Esophagus muscularis mucosa (tissue), 4 donors: ENCODE results near the gene GRAMD2B. TPM values are rescaled to one million over a fixed set of nuclear protein-coding genes. Genes with fewer than 3 reads are reported as not detected.
A peak's percentile ranks its signal among the peaks of the same experiment; 100 is the strongest.
"Not testable (repeated sequence)": the region's sequence is repeated elsewhere in the genome, so short reads cannot be mapped to it uniquely, and the experiment has no call there.

Experiments used
- DNase-seq: peaks from one replicate; pipeline ENCODE4 v3.0.0-alpha.2; 2017; ENCODE audit errors: extremely low spot score
- H3K27ac ChIP-seq, 4 donors: fragments of 200-600 bp; sonication (generic); replicated peaks in 1 of 4; 1 replicate in 3 of 4; 2 replicates in 1 of 4; pipeline ENCODE4 v1.5.1; 2016 to 2019; ENCODE audit warnings: mild to moderate bottlenecking in 1 of 4
- H3K27me3 ChIP-seq, 4 donors: fragments of 200-600 bp; sonication (generic); one replicate each; pipeline versions ENCODE4 v1.5.1 to v1.6.0; 2016 to 2019
- H3K36me3 ChIP-seq, 4 donors: fragments of 200-600 bp; sonication (generic); one replicate each; pipeline ENCODE4 v1.5.1; 2016 to 2019
- H3K4me1 ChIP-seq, 4 donors: fragments of 200-600 bp; sonication (generic); one replicate each; pipeline ENCODE4 v1.5.1; 2016 to 2019
- H3K4me3 ChIP-seq, 4 donors: fragments of 200-600 bp; sonication (generic); 1 replicate in 2 of 4; 2 replicates in 2 of 4; pipeline ENCODE4 v1.5.1; 2016 to 2019; ENCODE audit warnings: mild to moderate bottlenecking in 4 of 4, moderate library complexity in 1 of 4
- H3K9me3 ChIP-seq, 4 donors: fragments of 200-600 bp; sonication (generic); 1 replicate in 3 of 4; 2 replicates in 1 of 4; pipeline ENCODE4 v1.5.1; 2016 to 2019
- EP300 ChIP-seq: sonication (generic); formaldehyde crosslinking; IDR thresholded peaks from one replicate; pipeline ENCODE4 v1.6.1; 2017; ENCODE audit warnings: antibody characterized with exemption
- POLR2A ChIP-seq: fragments of 450-650 bp; IDR thresholded peaks from one replicate; pipeline ENCODE4 v1.6.1; 2017; ENCODE audit warnings: antibody characterized with exemption, moderate library complexity, mild to moderate bottlenecking, low read depth
- POLR2AphosphoS5 ChIP-seq, 2 donors: sonication (generic); formaldehyde crosslinking; IDR thresholded peaks; one replicate each; pipeline ENCODE4 v1.6.1; 2017; ENCODE audit warnings: antibody characterized with exemption in 2 of 2
- WGBS: methylation state at CpG from one replicate; pipeline ENCODE4 v1.1.5; 2018; 5-methylcytosine and 5-hydroxymethylcytosine counted together
- intact Hi-C: fragments of 100-400 bp; cut with DNase I; formaldehyde crosslinking; loops from one replicate; pipeline ENCODE4 v1.15.1; 2023
- total RNA-seq, 4 donors: library from RNA; depleted of rRNA; stranded (reverse); fragments of >200 nt; gene quantifications; one replicate each; pipeline versions ENCODE4 v1.1.0 to v1.2.1, GENCODE V29; 2016
- TF ChIP-seq, protein P1 (sequence below), 3 experiments: fragments of 200-600 bp in 2 of 3; fragments of 450-650 bp in 1 of 3; sonication (generic) in 2 of 3; IDR thresholded peaks; one replicate each; pipeline ENCODE4 v1.5.1; 2017 to 2019; ENCODE audit warnings: antibody characterized with exemption in 3 of 3, mild to moderate bottlenecking in 2 of 3, moderate library complexity in 1 of 3

The GRAMD2B gene
- total RNA-seq, 4 donors from 2014 or later = 37.9 to 76.5 (median 49.4) TPM

DNA sequence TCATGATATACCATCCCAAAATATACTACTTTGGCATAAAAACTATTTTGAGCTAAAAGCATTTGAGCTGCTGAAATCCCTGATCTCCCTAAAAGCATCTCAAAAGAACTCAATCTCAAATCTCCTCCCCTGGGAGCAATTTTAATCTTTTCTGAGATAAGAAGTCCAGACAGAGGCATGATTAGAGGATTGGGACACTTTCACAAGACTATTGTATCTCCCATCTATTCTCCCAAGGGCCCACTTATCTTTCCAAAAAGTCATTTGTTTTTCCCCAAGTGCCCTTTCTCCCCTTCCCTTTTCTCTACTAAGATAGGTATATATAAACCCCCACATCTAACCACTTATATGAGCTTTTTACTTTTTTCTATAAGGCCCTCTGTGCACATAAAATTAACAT lies 92.1 kb downstream of the GRAMD2B start:
- Histone ChIP-seq H3K27me3 (no peaks in the 10 kb centered on the region), H3K27ac (no peak overlapping the region), H3K9me3 (no peaks in the 10 kb centered on the region), H3K4me1 (peaks cover 13 to 19% (median 17%) of the 10 kb centered on the region in 4 donors), H3K36me3 (no peaks in the 10 kb centered on the region), H3K4me3 (no peak overlapping the region)
- intact Hi-C loops = no loop called here
- TF ChIP-seq, protein P1, sequence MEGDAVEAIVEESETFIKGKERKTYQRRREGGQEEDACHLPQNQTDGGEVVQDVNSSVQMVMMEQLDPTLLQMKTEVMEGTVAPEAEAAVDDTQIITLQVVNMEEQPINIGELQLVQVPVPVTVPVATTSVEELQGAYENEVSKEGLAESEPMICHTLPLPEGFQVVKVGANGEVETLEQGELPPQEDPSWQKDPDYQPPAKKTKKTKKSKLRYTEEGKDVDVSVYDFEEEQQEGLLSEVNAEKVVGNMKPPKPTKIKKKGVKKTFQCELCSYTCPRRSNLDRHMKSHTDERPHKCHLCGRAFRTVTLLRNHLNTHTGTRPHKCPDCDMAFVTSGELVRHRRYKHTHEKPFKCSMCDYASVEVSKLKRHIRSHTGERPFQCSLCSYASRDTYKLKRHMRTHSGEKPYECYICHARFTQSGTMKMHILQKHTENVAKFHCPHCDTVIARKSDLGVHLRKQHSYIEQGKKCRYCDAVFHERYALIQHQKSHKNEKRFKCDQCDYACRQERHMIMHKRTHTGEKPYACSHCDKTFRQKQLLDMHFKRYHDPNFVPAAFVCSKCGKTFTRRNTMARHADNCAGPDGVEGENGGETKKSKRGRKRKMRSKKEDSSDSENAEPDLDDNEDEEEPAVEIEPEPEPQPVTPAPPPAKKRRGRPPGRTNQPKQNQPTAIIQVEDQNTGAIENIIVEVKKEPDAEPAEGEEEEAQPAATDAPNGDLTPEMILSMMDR (IDR thresholded peaks at IDR 0.05) = no peak
- no peak for TF ChIP-seq EP300
- TF ChIP-seq POLR2A = no peak
- no peak for TF ChIP-seq POLR2AphosphoS5 (IDR thresholded peaks at IDR 0.05)
- no peak for DNase-seq

DNA sequence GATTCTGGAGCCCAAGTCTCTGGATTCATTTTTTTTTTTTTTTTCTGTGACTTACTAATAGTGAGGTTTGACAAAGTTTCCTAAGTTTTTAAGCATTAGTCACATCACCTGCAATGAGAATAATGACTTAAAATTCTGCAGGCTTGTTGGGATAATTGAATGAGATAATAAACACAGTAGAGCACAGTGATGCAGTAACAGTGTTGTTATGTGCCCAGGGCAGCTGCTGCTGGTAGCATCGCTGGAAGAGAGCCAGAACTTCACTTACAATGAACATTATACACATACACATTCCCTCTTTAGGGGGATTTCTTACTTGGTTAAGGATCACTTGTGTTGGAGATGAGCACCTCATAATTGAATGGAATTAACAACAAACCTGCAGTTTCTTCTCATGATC lies 92.9 kb downstream of the GRAMD2B start:
- intact Hi-C loops = no loop called here
- no peak for DNase-seq
- H3K9me3 ChIP-seq = no peaks in the 10 kb centered on the region
- no peak overlapping the region for H3K27ac ChIP-seq
- H3K27me3 ChIP-seq = no peaks in the 10 kb centered on the region
- H3K36me3 ChIP-seq = no peaks in the 10 kb centered on the region
- TF ChIP-seq EP300 = no peak
- no peak for TF ChIP-seq POLR2AphosphoS5 (IDR thresholded peaks at IDR 0.05)
- no peak for TF ChIP-seq POLR2A
- TF ChIP-seq, protein P1 (IDR thresholded peaks at IDR 0.05) = no peak
- peaks cover 16 to 25% (median 17%) of the 10 kb centered on the region in 4 donors for H3K4me1 ChIP-seq
- H3K4me3 ChIP-seq = no peak overlapping the region
- 81% methylated on average over 1 of the region's 1 CpG for WGBS

DNA sequence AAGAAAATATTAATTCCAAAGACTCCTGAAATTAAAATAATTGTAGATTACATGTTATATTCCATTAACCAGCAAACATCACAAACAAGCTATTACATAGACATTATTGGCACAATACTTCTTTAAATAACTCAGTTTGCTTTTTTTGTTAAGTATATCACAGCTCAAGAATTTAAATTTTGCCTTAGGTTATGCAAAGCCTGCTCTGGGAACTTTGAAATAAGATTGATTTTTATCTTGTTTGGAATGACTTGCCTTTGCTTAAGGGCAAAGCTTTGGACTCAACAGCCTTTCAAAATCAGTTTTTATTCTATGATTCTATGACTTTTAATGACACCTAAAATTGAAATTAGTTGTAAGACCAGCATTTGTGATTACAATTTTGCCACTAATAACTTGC lies 93.6 kb downstream of the GRAMD2B start:
- Histone ChIP-seq H3K27me3 (no peaks in the 10 kb centered on the region), H3K4me3 (no peak overlapping the region), H3K36me3 (no peaks in the 10 kb centered on the region), H3K4me1 (peaks cover 16 to 28% (median 20%) of the 10 kb centered on the region in 4 donors), H3K27ac (no peak overlapping the region), H3K9me3 (no peaks in the 10 kb centered on the region)
- intact Hi-C loops = no loop called here
- no peak for TF ChIP-seq POLR2A
- no peak for TF ChIP-seq EP300
- TF ChIP-seq, protein P1 (IDR thresholded peaks at IDR 0.05) = no peak
- no peak for TF ChIP-seq POLR2AphosphoS5 (IDR thresholded peaks at IDR 0.05)
- DNase-seq = no peak

DNA sequence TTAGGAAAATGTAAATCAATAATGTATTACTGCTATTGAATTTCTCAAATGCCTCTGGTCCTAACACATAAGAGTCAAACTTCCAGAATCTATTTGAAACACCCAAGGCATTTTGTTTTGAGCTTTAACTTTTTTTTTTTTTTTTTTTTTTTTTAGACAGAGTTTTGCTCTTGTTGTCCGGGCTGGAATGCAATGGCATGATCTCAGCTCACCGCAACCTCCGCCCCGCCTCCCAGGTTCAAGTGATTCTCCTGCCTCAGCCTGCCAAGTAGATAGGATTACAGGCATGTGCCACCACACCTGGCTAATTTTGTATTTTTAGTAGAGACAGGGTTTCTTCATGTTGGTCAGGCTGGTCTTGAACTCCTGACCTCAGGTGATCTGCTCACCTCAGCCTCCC lies 96.0 kb downstream of the GRAMD2B start:
- peak overlapping the region; percentile 68 to 78 (median 72) for H3K27ac ChIP-seq

DNA sequence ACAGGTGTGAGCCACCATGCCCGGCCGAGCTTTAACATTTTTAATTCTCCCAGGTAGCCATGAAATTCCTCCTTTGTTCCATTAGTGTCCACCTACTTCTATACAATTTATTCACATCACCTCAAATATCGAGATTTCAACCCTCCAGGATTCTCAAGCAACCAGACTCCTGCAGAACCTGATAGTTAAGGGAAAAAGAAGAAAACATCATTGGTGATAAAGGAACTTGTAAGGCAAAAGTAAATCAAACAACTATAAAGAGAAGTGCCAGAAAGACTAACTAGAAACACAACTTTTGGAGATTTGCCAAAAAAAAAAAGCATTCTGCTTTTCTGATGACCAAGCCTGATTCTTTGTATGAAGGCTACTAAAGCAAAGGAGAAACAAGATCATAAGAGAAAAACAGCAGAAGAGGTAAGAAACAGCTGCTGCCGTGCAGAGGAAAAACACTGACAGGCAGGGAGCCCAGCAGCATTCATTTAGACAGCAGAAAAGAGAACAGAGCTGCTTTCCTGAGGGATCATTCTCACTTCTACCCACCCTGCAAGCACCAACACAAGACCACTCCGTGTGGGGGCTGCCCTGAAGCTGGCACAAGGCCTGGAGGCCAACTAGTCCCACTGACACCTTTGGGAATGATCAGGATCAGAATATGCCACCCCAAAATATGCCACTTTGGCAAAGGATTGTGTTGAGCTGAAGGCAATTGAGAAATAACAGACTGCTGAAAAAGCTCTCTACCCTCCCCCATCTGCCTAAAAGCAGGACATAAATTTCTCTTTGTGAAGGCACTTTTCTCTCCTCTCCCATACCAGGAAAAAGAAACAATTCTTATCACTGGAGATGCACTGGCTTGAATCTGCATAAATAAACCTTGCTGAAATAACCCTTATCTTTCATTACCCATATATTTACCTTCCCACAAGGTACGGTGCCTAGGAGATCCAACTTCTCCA lies 96.7 kb downstream of the GRAMD2B start:
- WGBS = 48% methylated on average over 6 of the region's 6 CpGs
- Histone ChIP-seq H3K9me3 (no peaks in the 10 kb centered on the region), H3K27me3 (no peaks in the 10 kb centered on the region), H3K4me3 (peak overlapping the region in 2 of 4 donors; percentile 2 to 16), H3K4me1 (peaks cover 25 to 39% (median 30%) of the 10 kb centered on the region in 4 donors), H3K36me3 (no peaks in the 10 kb centered on the region), H3K27ac (peak overlapping the region; percentile 68 to 78 (median 72))
- TF ChIP-seq, protein P1 (IDR thresholded peaks at IDR 0.05) = no peak
- TF ChIP-seq EP300 = no peak
- peak; percentile 8 to 39 for TF ChIP-seq POLR2AphosphoS5 (IDR thresholded peaks at IDR 0.05)
- no peak for TF ChIP-seq POLR2A
- intact Hi-C loops = no loop called here
- peak; percentile 89 for DNase-seq

More for the DNA sequence above, 96.0 kb downstream of the GRAMD2B start:
- H3K4me1 ChIP-seq = peaks cover 18 to 32% (median 23%) of the 10 kb centered on the region in 4 donors
- intact Hi-C loops, DNase-seq, H3K36me3 ChIP-seq, H3K9me3 ChIP-seq, H3K4me3 ChIP-seq, H3K27me3 ChIP-seq: not testable (repeated sequence)
- WGBS = 83% methylated on average over 4 of the region's 4 CpGs
